ENCODE data around the gene DNAH8.

- TF ChIP-seq CTCF (IDR thresholded peaks at IDR 0.05), result no peak
- no peak for TF ChIP-seq POLR2AphosphoS5 (IDR thresholded peaks at IDR 0.05)
- no peak for TF ChIP-seq POLR2A (IDR thresholded peaks at IDR 0.05)
- no peak for TF ChIP-seq EP300 (IDR thresholded peaks at IDR 0.05)
Observed at GRCh38 chr6:39016839-39017546, 301.9 kb downstream of the DNAH8 start.
